ENCODE measurements around the gene MLEC. TPM values are rescaled to one million over a fixed set of nuclear protein-coding genes. Genes with fewer than 3 reads are reported as not detected.

The MLEC gene
- total RNA-seq, 1 donor from 2014 or later: 100 TPM

DNA sequence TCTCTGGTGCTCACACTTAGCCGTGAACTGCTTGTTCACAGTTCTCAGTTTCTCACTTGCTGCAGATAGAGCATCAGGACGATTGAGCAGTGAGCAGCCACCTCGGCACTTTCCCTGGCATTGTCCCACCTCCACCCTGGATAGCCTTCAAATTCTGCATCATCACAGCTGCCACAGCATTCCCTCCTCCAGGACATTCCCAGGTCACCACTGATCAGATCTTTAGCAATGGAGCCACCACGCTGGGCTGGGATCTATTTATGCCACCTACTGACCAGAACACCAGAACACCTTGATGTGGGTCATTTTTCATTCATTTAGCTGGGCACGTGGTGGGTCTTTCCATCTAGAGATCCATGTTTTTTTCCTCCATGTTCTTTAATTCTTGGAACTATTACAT is 62.3 kb downstream of the MLEC start:
- H3K9ac ChIP-seq: no peak overlapping the region
- no peaks in the 10 kb centered on the region for H3K79me2 ChIP-seq (ENCODE audit: low read depth)
- H3K27me3 Mint-ChIP-seq (ENCODE audit: insufficient read depth, low read depth): peaks cover 3% of the 10 kb centered on the region
- H3K27ac ChIP-seq: no peak overlapping the region
- no peak overlapping the region for H3K27ac Mint-ChIP-seq
- no peaks in the 10 kb centered on the region for H3K9me3 Mint-ChIP-seq
- no peaks in the 10 kb centered on the region for H3K4me1 ChIP-seq
- H3K4me3 Mint-ChIP-seq: no peak overlapping the region
- no peaks in the 10 kb centered on the region for H3K9me3 ChIP-seq (ENCODE audit: low read depth)
- H3K4me3 ChIP-seq: no peak overlapping the region
- no peak overlapping the region for H2AFZ ChIP-seq (replicated peaks)
- no peaks in the 10 kb centered on the region for H4K20me1 ChIP-seq (ENCODE audit: low read depth)
- H3K4me1 Mint-ChIP-seq: peaks cover 8% of the 10 kb centered on the region
- H3K36me3 Mint-ChIP-seq: no peaks in the 10 kb centered on the region
- no peak overlapping the region for H3K4me2 ChIP-seq
- no peak for DNase-seq (ENCODE audit: low spot score)
- H3F3A ChIP-seq (ENCODE audit: low read depth): no peaks in the 10 kb centered on the region
- TF ChIP-seq, protein P1, sequence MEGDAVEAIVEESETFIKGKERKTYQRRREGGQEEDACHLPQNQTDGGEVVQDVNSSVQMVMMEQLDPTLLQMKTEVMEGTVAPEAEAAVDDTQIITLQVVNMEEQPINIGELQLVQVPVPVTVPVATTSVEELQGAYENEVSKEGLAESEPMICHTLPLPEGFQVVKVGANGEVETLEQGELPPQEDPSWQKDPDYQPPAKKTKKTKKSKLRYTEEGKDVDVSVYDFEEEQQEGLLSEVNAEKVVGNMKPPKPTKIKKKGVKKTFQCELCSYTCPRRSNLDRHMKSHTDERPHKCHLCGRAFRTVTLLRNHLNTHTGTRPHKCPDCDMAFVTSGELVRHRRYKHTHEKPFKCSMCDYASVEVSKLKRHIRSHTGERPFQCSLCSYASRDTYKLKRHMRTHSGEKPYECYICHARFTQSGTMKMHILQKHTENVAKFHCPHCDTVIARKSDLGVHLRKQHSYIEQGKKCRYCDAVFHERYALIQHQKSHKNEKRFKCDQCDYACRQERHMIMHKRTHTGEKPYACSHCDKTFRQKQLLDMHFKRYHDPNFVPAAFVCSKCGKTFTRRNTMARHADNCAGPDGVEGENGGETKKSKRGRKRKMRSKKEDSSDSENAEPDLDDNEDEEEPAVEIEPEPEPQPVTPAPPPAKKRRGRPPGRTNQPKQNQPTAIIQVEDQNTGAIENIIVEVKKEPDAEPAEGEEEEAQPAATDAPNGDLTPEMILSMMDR (IDR thresholded peaks at IDR 0.05): no peak
- TF ChIP-seq EZH2 (IDR thresholded peaks at IDR 0.05) (no peak), EZH2phosphoT487 (IDR thresholded peaks at IDR 0.05) (no peak)
- H3K27me3 ChIP-seq: no peaks in the 10 kb centered on the region
- no peaks in the 10 kb centered on the region for H3K36me3 ChIP-seq

DNA sequence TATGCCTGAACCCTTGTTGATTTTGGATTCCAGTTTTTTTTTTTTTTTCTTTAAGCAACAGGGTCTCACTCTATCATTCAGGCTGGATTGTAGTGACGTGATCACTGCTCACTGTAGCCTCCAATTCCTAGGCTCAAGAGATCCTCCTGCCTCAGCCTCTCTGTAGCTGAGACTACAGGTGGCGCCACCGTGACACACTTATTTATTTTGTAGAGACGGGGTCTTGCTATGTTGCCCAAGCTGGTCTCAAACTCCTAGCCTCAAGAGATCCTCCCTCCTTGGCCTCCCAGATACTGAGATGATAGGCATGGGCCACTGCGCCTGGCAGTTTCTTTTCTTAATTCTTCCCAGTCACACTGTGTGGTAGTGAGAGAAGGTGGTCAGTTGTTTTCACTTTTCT is 63.9 kb downstream of the MLEC start:
- Mint-ChIP-seq H3K4me1 (peaks cover 8% of the 10 kb centered on the region), H3K9me3 (peaks cover 8% of the 10 kb centered on the region), H3K36me3 (no peaks in the 10 kb centered on the region), H3K27me3 (ENCODE audit: insufficient read depth, low read depth) (peaks cover 3% of the 10 kb centered on the region), H3K4me3 (no peak overlapping the region), H3K27ac (no peak overlapping the region)
- Histone ChIP-seq H3K79me2 (ENCODE audit: low read depth) (no peaks in the 10 kb centered on the region), H3K27me3 (no peaks in the 10 kb centered on the region), H3K4me1 (no peaks in the 10 kb centered on the region), H3K27ac (no peak overlapping the region), H3K9ac (no peak overlapping the region), H2AFZ (replicated peaks) (no peak overlapping the region), H3F3A (ENCODE audit: low read depth) (no peaks in the 10 kb centered on the region), H4K20me1 (ENCODE audit: low read depth) (no peaks in the 10 kb centered on the region), H3K36me3 (no peaks in the 10 kb centered on the region), H3K9me3 (ENCODE audit: low read depth) (no peaks in the 10 kb centered on the region), H3K4me3 (no peak overlapping the region), H3K4me2 (no peak overlapping the region)
- no peak for DNase-seq (ENCODE audit: low spot score)
- TF ChIP-seq EZH2phosphoT487 (IDR thresholded peaks at IDR 0.05): no peak
- TF ChIP-seq, protein P1 (IDR thresholded peaks at IDR 0.05): no peak
- TF ChIP-seq EZH2 (IDR thresholded peaks at IDR 0.05): no peak

DNA sequence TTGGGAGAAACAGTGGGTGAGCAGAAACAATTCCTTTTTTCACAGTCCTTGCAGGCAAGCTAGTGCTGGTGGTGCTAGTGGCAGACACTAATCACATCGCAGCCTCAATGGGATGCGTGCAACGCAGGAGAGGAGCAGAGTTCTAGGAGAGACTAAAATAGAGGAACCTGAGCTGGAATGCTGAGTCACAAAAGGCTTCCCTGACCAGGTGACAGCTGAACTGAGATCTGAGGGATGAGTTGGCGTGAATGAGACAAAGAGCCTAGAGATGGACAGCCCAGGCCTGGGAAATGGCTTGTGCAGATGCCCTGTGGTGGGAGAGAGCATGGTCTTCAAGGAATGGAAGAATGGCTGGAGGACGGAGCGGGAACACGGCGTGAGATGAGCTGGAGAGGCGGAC is 64.4 kb downstream of the MLEC start:
- Mint-ChIP-seq H3K4me1 (peaks cover 8% of the 10 kb centered on the region), H3K36me3 (no peaks in the 10 kb centered on the region), H3K9me3 (peaks cover 8% of the 10 kb centered on the region), H3K27ac (peak overlapping the region; percentile 4), H3K27me3 (ENCODE audit: insufficient read depth, low read depth) (peaks cover 3% of the 10 kb centered on the region), H3K4me3 (no peak overlapping the region)
- H3K9me3 ChIP-seq (ENCODE audit: low read depth): no peaks in the 10 kb centered on the region
- no peak overlapping the region for H3K27ac ChIP-seq
- no peak for DNase-seq (ENCODE audit: low spot score)
- no peak overlapping the region for H3K4me3 ChIP-seq
- H3K4me1 ChIP-seq: no peaks in the 10 kb centered on the region
- TF ChIP-seq, protein P1 (IDR thresholded peaks at IDR 0.05): no peak
- TF ChIP-seq EZH2phosphoT487 (IDR thresholded peaks at IDR 0.05) (no peak), EZH2 (IDR thresholded peaks at IDR 0.05) (no peak)
- H4K20me1 ChIP-seq (ENCODE audit: low read depth): no peaks in the 10 kb centered on the region
- no peaks in the 10 kb centered on the region for H3F3A ChIP-seq (ENCODE audit: low read depth)
- H2AFZ ChIP-seq (replicated peaks): no peak overlapping the region
- H3K4me2 ChIP-seq: no peak overlapping the region
- H3K9ac ChIP-seq: no peak overlapping the region
- no peaks in the 10 kb centered on the region for H3K36me3 ChIP-seq
- no peaks in the 10 kb centered on the region for H3K79me2 ChIP-seq (ENCODE audit: low read depth)
- no peaks in the 10 kb centered on the region for H3K27me3 ChIP-seq

Other genes starting within 250 kb of the MLEC start
- 296 and 432 TPM in 2 replicates for gene COX6A1, start 249.0 kb upstream of the MLEC start, total RNA-seq (ENCODE audit: low replicate concordance)
- 47.2 and 72.1 TPM in 2 replicates for gene TRIAP1, start 240.8 kb upstream of the MLEC start, total RNA-seq (ENCODE audit: low replicate concordance)
- gene GATC, start 240.7 kb upstream of the MLEC start, total RNA-seq (ENCODE audit: low replicate concordance): 21.9 and 29.1 TPM in 2 replicates
- 257 and 273 TPM in 2 replicates for gene SRSF9, start 217.4 kb upstream of the MLEC start, total RNA-seq (ENCODE audit: low replicate concordance)
- gene DYNLL1, start 191.0 kb upstream of the MLEC start, total RNA-seq (ENCODE audit: low replicate concordance): 284 and 355 TPM in 2 replicates
- 66.7 and 72.7 TPM in 2 replicates for gene COQ5, start 158.0 kb upstream of the MLEC start, total RNA-seq (ENCODE audit: low replicate concordance)
- 75.9 and 131 TPM in 2 replicates for gene RNF10, start 152.8 kb upstream of the MLEC start, total RNA-seq (ENCODE audit: low replicate concordance)
- gene POP5, start 105.7 kb upstream of the MLEC start, total RNA-seq (ENCODE audit: low replicate concordance): 42.7 and 43.7 TPM in 2 replicates
- 0.47 and 1.6 TPM in 2 replicates for gene CABP1, start 46.5 kb upstream of the MLEC start, total RNA-seq (ENCODE audit: low replicate concordance)
- gene UNC119B, start 23.3 kb downstream of the MLEC start, total RNA-seq (ENCODE audit: low replicate concordance): 58.4 and 58.9 TPM in 2 replicates
- 0.88 and 4.2 TPM in 2 replicates for gene ACADS, start 38.7 kb downstream of the MLEC start, total RNA-seq (ENCODE audit: low replicate concordance)
- gene SPPL3, start 217.2 kb downstream of the MLEC start, total RNA-seq (ENCODE audit: low replicate concordance): 12.9 and 25.8 TPM in 2 replicates

Data from neural progenitor cell (in vitro differentiated cells).